GM18498 (cell line): ENCODE results near the gene CHST12.
A peak's percentile ranks its signal among the peaks of the same experiment; 100 is the strongest.
"Not testable (repeated sequence)": the region's sequence is repeated elsewhere in the genome, so short reads cannot be mapped to it uniquely, and the experiment has no call there.

Experiments
- ATAC-seq: cut with Tn5 transposase; IDR thresholded peaks from one replicate; pipeline ENCODE4 v1.9.1; 2021; ENCODE audit warnings: mild to moderate bottlenecking, moderate library complexity; ENCODE audit not compliant: unreplicated experiment

The CHST12 gene

DNA sequence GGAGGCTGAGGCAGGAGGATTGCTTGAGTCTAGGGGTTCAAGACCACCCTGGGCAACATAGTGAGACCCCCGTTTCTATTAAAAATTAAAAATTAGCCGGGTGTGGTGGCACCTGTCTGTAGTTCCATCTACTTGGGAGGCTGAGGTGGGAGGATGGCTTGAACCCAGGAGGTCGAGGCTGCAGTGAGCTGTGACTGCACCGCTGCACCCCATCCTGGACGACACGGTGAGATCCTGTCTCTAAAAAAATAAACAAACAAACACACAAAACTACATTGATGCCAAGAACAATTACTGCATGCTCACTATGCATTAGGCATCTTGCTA lies 761 bp upstream of the CHST12 start:
- no peak for ATAC-seq

- peak; percentile 3 for ATAC-seq
These were observed 572 bp downstream of the CHST12 start for GRCh38 chr7:2403718-2404648.

GRCh38 chr7:2404714-2405119 lies 1.3 kb downstream of the CHST12 start:
- ATAC-seq = no peak

DNA sequence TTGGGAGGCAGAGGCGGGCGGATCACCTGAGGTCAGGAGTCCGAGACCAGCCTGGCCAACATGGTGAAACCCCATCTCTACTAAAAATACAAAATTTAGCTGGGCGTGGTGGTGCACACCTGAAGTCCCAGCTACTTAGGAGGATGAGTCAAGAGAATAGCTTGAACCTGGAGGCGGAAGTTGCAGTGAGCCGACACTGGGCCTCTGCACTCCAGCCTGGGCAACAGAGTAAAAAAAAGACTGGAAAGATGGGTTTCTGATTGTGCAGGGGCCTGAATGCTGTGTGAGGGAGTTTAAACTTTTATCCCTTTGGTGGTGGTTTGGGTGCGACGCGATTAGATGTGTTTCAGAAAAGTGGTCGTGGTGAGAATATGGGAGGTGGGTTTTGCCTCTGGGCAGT lies 1.8 kb downstream of the CHST12 start:
- ATAC-seq = no peak

- ATAC-seq = peak; percentile 36
These were observed 2.4 kb downstream of the CHST12 start for GRCh38 chr7:2405601-2406345.

DNA sequence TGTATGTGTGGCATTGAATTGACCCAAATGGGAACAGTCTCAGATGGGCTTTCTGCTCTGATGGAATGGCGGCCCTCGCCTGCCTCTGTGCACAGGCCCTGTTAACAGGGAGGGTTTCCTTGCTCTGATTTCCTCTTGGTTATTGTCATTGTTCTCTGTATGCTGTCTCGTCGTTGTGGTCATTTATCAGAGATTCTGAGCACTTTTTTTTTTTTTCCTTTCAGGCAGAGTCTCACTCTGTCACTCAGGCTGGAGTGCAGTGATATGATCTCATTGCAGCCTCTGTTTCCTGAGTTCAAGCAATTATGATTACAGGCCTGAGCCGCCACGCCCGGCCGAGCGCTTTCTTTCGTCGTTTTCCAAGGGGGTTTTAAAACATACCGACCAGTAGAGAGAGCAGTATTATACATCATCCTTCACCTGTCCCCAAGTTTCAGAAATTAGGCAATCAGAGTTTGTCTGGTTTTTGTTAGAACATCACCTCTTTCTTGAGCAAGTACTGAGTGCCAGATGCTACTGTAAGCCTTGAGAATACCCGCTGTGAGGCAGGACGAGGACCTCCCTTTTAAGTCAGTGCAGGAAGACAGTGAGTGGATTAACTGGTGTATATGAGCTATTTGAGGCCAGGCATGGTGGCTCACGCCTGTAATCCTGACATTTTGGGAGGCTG lies 6.5 kb downstream of the CHST12 start:
- no peak for ATAC-seq

GRCh38 chr7:2411049-2411448 lies 7.6 kb downstream of the CHST12 start:
- no peak for ATAC-seq

DNA sequence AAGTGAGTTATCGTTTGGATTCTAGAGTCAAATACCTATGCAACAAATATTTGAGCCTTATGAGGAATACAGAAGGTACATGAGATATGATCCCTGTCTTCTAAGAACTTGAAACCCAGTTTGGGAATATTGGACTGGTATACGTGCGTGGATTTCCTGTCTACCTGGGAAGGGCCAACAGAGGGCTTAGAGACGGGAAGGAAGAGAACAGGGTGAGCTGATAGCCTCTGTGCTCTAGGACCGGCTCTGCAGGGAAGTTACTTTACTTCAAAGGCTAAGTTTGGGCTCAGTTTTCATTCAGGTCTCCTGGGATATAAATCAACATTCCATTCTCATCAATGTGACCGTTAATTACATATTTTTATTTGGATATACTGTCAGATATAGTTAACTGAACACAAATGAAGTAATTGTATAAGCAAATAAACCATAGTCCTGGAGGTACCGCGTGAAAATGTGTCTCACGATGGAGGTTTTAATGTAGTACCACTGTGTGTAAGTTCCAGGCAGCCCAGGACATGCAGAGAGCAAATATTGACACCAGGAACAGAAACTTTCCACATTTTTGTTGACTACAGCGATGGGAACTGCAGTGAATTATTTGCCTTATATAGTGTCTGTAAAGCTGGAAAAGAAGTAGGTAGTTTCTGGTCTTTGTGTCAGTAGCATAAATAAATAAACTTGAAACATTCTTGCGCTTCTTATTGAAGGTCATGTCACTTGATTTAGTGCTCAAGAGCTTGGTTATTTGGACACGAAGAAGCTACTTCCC lies 8.6 kb downstream of the CHST12 start:
- no peak for ATAC-seq

DNA sequence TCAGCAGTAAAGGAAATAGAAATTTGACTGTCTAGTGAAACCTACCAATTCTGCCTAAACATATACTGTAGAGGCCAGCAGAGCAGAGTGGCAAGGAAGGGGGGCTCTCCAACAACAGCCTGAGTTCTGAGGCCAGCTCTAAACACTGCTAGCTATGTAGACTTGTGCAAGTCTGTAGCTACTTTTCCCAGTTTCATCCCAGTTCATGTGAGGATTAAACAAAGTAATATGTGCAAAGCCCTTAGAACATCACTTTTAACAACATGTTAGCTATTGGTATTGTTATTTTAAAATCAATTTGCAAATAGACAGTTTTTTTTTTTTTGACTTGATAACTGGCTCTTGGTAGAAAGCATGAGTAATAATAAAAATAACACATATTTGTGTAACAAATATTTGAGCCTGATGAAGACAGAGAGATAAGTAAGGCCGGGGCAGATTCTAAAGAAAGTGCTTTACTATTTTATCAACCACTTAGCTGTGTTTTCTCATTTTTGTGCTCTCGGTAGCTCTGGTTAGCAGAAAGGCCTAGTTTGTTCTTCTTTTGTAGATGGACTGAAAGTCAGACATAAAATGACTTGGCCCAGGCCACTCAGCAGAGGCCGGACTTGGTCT lies 9.3 kb downstream of the CHST12 start:
- ATAC-seq = no peak

DNA sequence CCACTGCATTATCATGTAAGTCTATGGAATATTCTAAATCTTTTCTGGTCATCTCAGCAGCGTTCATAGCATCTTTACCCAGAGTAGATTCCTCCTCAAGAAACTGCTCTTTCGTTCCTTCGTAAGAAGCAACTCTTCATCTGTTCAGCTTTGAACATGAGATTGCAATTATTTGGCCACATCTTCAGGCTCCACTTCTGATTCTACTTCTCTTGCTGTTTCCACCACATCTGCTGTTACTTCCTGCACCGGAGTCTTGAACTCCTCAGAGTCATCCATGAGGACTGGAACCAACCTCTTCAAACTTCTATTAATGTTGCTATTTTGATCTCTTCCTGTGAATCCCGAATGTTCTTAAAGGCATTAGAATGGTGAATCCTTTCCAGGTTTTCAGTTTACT lies 12.7 kb downstream of the CHST12 start:
- no peak for ATAC-seq

- ATAC-seq = no peak
These were observed 13.2 kb downstream of the CHST12 start for GRCh38 chr7:2416650-2417049.

GRCh38 chr7:2417178-2417577 lies 13.8 kb downstream of the CHST12 start:
- ATAC-seq = not testable (repeated sequence)

DNA sequence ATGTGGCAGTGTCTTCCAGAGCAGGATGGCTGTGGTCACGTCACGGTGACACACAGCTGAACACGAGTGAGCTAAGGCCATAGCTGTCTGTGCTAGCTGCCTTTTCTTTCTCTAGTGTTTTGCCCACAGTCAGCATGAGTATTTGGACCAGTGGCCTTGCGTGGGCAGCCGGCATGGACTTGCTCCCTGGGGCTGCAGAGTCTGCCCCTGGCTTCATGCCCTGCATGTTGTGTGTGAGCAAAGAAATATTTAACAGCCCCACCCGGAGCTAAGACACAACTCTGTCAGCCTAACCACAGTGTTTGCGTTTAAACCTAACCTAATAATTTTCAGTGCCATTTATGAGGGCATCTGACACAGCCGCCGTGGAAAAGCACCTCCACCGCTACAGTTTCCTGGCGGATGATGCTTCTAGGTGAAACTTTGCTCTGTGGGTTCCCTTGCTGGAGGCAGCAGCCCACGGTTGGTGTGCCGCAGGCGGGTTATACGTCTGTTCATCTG lies 14.6 kb downstream of the CHST12 start:
- no peak for ATAC-seq

GRCh38 chr7:2420216-2420933 lies 17.0 kb downstream of the CHST12 start:
- no peak for ATAC-seq

DNA sequence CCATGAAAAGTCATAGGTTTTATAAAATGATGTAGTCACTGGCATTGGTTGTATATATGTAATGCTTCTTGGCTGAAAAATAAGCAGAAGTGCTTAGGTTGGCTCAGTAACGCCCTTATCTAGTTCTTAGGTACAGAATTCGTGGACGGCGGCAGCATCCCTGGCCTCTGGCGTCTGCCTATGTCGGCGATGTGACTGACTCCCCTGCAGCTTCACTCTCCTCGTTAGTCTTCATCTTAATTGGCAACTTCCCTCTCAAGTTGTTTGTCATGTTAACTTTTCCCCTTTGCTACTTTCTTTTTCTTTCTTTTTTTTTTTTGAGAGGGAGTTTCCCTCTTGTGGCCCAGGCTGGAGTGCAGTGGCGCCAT lies 18.5 kb downstream of the CHST12 start:
- no peak for ATAC-seq

GRCh38 chr7:2425749-2426148 lies 22.3 kb downstream of the CHST12 start:
- ATAC-seq = no peak

- no peak for ATAC-seq
These were observed 28.0 kb downstream of the CHST12 start for GRCh38 chr7:2431260-2431867.

- ATAC-seq = no peak
These were observed 29.7 kb downstream of the CHST12 start for GRCh38 chr7:2432910-2433712.
